GM23338 (cell line): ENCODE data around the gene GTSE1. TPM values are rescaled to one million over a fixed set of nuclear protein-coding genes. Genes with fewer than 3 reads are reported as not detected.

Source experiments
- ATAC-seq: fragments of 200-7000 bp; cut with Tn5 transposase; 3 replicates; pipeline ENCODE4 v1.9.1; 2020
- DNase-seq: peaks from one replicate; pipeline ENCODE4 v3.0.0-alpha.2; 2015; ENCODE audit warnings: low spot score
- H2AFZ ChIP-seq: fragments of 200-600 bp; sonication (generic); 2 replicates; pipeline ENCODE4 v1.8.0; 2016; ENCODE audit warnings: antibody characterized with exemption, mild to moderate bottlenecking, moderate library complexity
- H3F3A ChIP-seq: fragments of 200-600 bp; sonication (generic); replicated peaks from 2 replicates; pipeline ENCODE4 v1.8.0; 2017; ENCODE audit warnings: antibody characterized with exemption, mixed run types, low read depth
- H3K27ac ChIP-seq: fragments of 200-600 bp; sonication (generic); 2 replicates; pipeline ENCODE4 v1.6.1; 2016; ENCODE audit warnings: low read depth
- H3K27me3 ChIP-seq: fragments of 200-600 bp; sonication (generic); 2 replicates; pipeline ENCODE4 v1.8.0; 2016; ENCODE audit warnings: mild to moderate bottlenecking, mixed run types, moderate library complexity; ENCODE audit not compliant: insufficient read depth
- H3K36me3 ChIP-seq: fragments of 200-600 bp; sonication (generic); 2 replicates; pipeline ENCODE4 v1.8.0; 2016; ENCODE audit warnings: mild to moderate bottlenecking; ENCODE audit not compliant: insufficient read depth
- H3K4me1 ChIP-seq: fragments of 200-600 bp; sonication (generic); 2 replicates; pipeline ENCODE4 v1.8.0; 2016; ENCODE audit warnings: mild to moderate bottlenecking, moderate library complexity; ENCODE audit not compliant: insufficient read depth
- H3K4me2 ChIP-seq: fragments of 200-600 bp; sonication (generic); 2 replicates; pipeline ENCODE4 v1.7.1; 2017; ENCODE audit warnings: mixed run types
- H3K4me3 ChIP-seq: fragments of 200-600 bp; sonication (generic); 2 replicates; pipeline ENCODE4 v1.6.1; 2016; ENCODE audit warnings: mixed run types
- H3K79me2 ChIP-seq: fragments of 200-600 bp; sonication (generic); replicated peaks from 2 replicates; pipeline ENCODE4 v1.8.0; 2017; ENCODE audit warnings: mild to moderate bottlenecking; ENCODE audit not compliant: insufficient read depth
- H3K9me2 ChIP-seq: fragments of 200-600 bp; sonication (generic); 2 replicates; pipeline ENCODE4 v1.8.0; 2017; ENCODE audit not compliant: insufficient read depth
- H4K20me1 ChIP-seq: fragments of 200-600 bp; sonication (generic); replicated peaks from 2 replicates; pipeline ENCODE4 v1.8.0; 2017; ENCODE audit warnings: mild to moderate bottlenecking; ENCODE audit not compliant: insufficient read depth
- H3K27ac Mint-ChIP-seq: 2 replicates; pipeline ENCODE4 v1.8.0; 2020; ENCODE audit warnings: inconsistent platforms, mild to moderate bottlenecking, moderate library complexity, mixed read lengths
- H3K27me3 Mint-ChIP-seq: 3 replicates; pipeline ENCODE4 v1.8.0; 2022; ENCODE audit warnings: low read depth, mild to moderate bottlenecking, moderate library complexity, mixed read lengths, inconsistent platforms; ENCODE audit not compliant: insufficient read depth, poor library complexity
- H3K36me3 Mint-ChIP-seq: 3 replicates; pipeline ENCODE4 v1.8.0; 2021; ENCODE audit warnings: low read depth, mild to moderate bottlenecking, inconsistent platforms, moderate library complexity, mixed read lengths
- H3K4me1 Mint-ChIP-seq: 3 replicates; pipeline ENCODE4 v1.8.0; 2020; ENCODE audit warnings: mild to moderate bottlenecking, inconsistent platforms, mixed read lengths
- H3K4me3 Mint-ChIP-seq: 3 replicates; pipeline ENCODE4 v1.8.0; 2021; ENCODE audit warnings: moderate library complexity, mild to moderate bottlenecking, inconsistent platforms, mixed read lengths
- H3K9me3 Mint-ChIP-seq: 3 replicates; pipeline ENCODE4 v1.8.0; 2020; ENCODE audit warnings: moderate library complexity, mild to moderate bottlenecking, inconsistent platforms, mixed read lengths
- EZH2 ChIP-seq: fragments of 200-600 bp; sonication (generic); IDR thresholded peaks from one replicate; pipeline ENCODE4 v1.8.0; 2017; ENCODE audit warnings: antibody characterized with exemption, mild to moderate bottlenecking, low read depth; ENCODE audit not compliant: unreplicated experiment
- EZH2phosphoT487 ChIP-seq: fragments of 200-600 bp; sonication (generic); IDR thresholded peaks from one replicate; pipeline ENCODE4 v1.8.1; 2018; ENCODE audit warnings: antibody characterized with exemption; ENCODE audit not compliant: unreplicated experiment
- JUNB ChIP-seq: IDR thresholded peaks from one replicate; pipeline ENCODE4 v1.6.1; 2016; ENCODE audit warnings: antibody characterized with exemption; ENCODE audit not compliant: unreplicated experiment
- NANOG ChIP-seq: IDR thresholded peaks from 2 replicates; pipeline ENCODE4 v1.6.1; 2016; ENCODE audit warnings: antibody characterized with exemption, borderline replicate concordance
- POLR2AphosphoS5 ChIP-seq: IDR thresholded peaks from 2 replicates; pipeline ENCODE4 v1.6.1; 2016; ENCODE audit warnings: antibody characterized with exemption, low read depth
- STAT1 ChIP-seq: IDR thresholded peaks from one replicate; pipeline ENCODE4 v1.6.1; 2016; ENCODE audit warnings: antibody characterized with exemption; ENCODE audit not compliant: unreplicated experiment
- ZNF331 ChIP-seq: fragments of 250-450 bp; sonication (Bioruptor Pico); IDR thresholded peaks from 2 replicates; pipeline ENCODE4 v1.5.0; 2020; ENCODE audit warnings: low read depth, mild to moderate bottlenecking, moderate library complexity
- ZNF462 ChIP-seq: fragments of 250-450 bp; sonication (Bioruptor Pico); IDR thresholded peaks from 2 replicates; pipeline ENCODE4 v1.5.0; 2020; ENCODE audit warnings: mild to moderate bottlenecking, moderate library complexity
- polyA plus RNA-seq: library from polyadenylated mRNA; unstranded; fragments of >200 nt; fragmentation: Nextera tagmentation; extraction: Ambion mirVana; gene quantifications from 2 replicates; pipeline ENCODE4 v1.2.1, GENCODE V29; 2016
- total RNA-seq: library from RNA; depleted of rRNA; stranded (reverse); fragments of >200 nt; shearing (Covaris generic); gene quantifications from 2 replicates; pipeline ENCODE4 v1.2.3, GENCODE V29; 2014
- TF ChIP-seq, protein P1 (sequence below), 2 experiments: fragments of 200-600 bp in 1 of 2; sonication (generic) in 1 of 2; conservative IDR thresholded peaks; 2 replicates each; pipeline versions ENCODE4 v1.5.1 to v1.6.1; 2016 to 2017; ENCODE audit warnings: antibody characterized with exemption in 2 of 2, low read depth in 2 of 2, mild to moderate bottlenecking in 2 of 2, moderate library complexity in 1 of 2
- TF ChIP-seq, protein P2 (sequence below): IDR thresholded peaks from one replicate; pipeline ENCODE4 v1.6.1; 2018; ENCODE audit warnings: antibody characterized with exemption; ENCODE audit not compliant: unreplicated experiment

Gene GTSE1
- total and polyA plus RNA-seq, 2 experiments from 2014 or later = 26.3 to 28.6 TPM

GRCh38 chr22:46349238-46349637 lies 52.6 kb downstream of the GTSE1 start:
- H3K4me3 Mint-ChIP-seq = no peak overlapping the region
- peaks cover 85% of the 10 kb centered on the region for H3K36me3 Mint-ChIP-seq
- Histone ChIP-seq H3K36me3 (peaks cover 29% of the 10 kb centered on the region), H2AFZ (no peak overlapping the region), H4K20me1 (peaks cover 2% of the 10 kb centered on the region; the same call in 1 of the 2 replicates), H3K27me3 (no peaks in the 10 kb centered on the region), H3K4me1 (no peaks in the 10 kb centered on the region), H3F3A (0 out of 2 replicates have a peak, but pooled peaks cover 3% of the 10 kb centered on the region), H3K9me2 (no peaks in the 10 kb centered on the region), H3K4me3 (no peak overlapping the region), H3K79me2 (peaks cover 15% of the 10 kb centered on the region; the same call in 1 of the 2 replicates), H3K4me2 (no peak overlapping the region), H3K27ac (no peak overlapping the region)
- no peak for DNase-seq
- ATAC-seq = no peak
- H3K9me3 Mint-ChIP-seq = no peaks in the 10 kb centered on the region; the same call in 2 of the 3 replicates
- TF ChIP-seq NANOG (no peak), ZNF331 (CRISPR knock-in tag) (no peak), EZH2 (no peak), JUNB (no peak), ZNF462 (CRISPR knock-in tag) (no peak)
- no peak overlapping the region for H3K27ac Mint-ChIP-seq
- H3K27me3 Mint-ChIP-seq = peaks cover 2% of the 10 kb centered on the region
- H3K4me1 Mint-ChIP-seq = no peaks in the 10 kb centered on the region

DNA sequence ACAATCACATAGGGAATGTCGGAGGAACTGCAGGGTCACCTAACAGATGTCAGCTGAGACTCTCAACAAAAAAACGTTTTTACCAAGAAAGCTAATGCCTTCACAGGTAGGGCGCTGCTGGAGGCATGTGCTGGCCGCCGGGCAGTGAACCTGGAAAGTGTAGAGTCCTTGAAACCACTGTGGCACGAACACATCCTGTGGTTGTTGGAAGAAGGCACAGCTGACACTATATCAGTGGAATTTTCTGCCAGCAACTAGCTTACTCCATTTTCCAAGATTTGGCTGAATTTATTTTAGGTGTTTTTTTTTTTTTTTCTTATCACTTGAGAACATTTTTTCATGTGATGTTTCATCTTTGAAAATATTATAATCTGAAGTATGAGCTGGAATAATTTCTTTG lies 53.0 kb downstream of the GTSE1 start:
- Histone ChIP-seq H3K9me2 (no peaks in the 10 kb centered on the region), H2AFZ (no peak overlapping the region), H3K79me2 (peaks cover 15% of the 10 kb centered on the region; the same call in 1 of the 2 replicates), H3K4me1 (no peaks in the 10 kb centered on the region), H3K4me3 (no peak overlapping the region), H3K27me3 (no peaks in the 10 kb centered on the region), H3K36me3 (peaks cover 29% of the 10 kb centered on the region), H3F3A (0 out of 2 replicates have a peak, but pooled peaks cover 3% of the 10 kb centered on the region), H3K4me2 (no peak overlapping the region), H4K20me1 (peaks cover 1% of the 10 kb centered on the region), H3K27ac (no peak overlapping the region)
- H3K27me3 Mint-ChIP-seq = peaks cover 2% of the 10 kb centered on the region
- no peak for TF ChIP-seq NANOG
- TF ChIP-seq, protein P1, sequence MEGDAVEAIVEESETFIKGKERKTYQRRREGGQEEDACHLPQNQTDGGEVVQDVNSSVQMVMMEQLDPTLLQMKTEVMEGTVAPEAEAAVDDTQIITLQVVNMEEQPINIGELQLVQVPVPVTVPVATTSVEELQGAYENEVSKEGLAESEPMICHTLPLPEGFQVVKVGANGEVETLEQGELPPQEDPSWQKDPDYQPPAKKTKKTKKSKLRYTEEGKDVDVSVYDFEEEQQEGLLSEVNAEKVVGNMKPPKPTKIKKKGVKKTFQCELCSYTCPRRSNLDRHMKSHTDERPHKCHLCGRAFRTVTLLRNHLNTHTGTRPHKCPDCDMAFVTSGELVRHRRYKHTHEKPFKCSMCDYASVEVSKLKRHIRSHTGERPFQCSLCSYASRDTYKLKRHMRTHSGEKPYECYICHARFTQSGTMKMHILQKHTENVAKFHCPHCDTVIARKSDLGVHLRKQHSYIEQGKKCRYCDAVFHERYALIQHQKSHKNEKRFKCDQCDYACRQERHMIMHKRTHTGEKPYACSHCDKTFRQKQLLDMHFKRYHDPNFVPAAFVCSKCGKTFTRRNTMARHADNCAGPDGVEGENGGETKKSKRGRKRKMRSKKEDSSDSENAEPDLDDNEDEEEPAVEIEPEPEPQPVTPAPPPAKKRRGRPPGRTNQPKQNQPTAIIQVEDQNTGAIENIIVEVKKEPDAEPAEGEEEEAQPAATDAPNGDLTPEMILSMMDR (conservative IDR thresholded peaks at IDR 0.05; ENCODE audit: low read depth in 2 of 2) = no peak
- TF ChIP-seq STAT1 = no peak
- TF ChIP-seq, protein P2, sequence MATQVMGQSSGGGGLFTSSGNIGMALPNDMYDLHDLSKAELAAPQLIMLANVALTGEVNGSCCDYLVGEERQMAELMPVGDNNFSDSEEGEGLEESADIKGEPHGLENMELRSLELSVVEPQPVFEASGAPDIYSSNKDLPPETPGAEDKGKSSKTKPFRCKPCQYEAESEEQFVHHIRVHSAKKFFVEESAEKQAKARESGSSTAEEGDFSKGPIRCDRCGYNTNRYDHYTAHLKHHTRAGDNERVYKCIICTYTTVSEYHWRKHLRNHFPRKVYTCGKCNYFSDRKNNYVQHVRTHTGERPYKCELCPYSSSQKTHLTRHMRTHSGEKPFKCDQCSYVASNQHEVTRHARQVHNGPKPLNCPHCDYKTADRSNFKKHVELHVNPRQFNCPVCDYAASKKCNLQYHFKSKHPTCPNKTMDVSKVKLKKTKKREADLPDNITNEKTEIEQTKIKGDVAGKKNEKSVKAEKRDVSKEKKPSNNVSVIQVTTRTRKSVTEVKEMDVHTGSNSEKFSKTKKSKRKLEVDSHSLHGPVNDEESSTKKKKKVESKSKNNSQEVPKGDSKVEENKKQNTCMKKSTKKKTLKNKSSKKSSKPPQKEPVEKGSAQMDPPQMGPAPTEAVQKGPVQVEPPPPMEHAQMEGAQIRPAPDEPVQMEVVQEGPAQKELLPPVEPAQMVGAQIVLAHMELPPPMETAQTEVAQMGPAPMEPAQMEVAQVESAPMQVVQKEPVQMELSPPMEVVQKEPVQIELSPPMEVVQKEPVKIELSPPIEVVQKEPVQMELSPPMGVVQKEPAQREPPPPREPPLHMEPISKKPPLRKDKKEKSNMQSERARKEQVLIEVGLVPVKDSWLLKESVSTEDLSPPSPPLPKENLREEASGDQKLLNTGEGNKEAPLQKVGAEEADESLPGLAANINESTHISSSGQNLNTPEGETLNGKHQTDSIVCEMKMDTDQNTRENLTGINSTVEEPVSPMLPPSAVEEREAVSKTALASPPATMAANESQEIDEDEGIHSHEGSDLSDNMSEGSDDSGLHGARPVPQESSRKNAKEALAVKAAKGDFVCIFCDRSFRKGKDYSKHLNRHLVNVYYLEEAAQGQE = no peak
- no peak for TF ChIP-seq POLR2AphosphoS5
- no peak for TF ChIP-seq EZH2phosphoT487
- TF ChIP-seq ZNF331 (CRISPR knock-in tag) = no peak
- DNase-seq (no peak), ATAC-seq (no peak)
- H3K36me3 Mint-ChIP-seq = peaks cover 80% of the 10 kb centered on the region
- H3K27ac Mint-ChIP-seq = no peak overlapping the region
- no peaks in the 10 kb centered on the region for H3K4me1 Mint-ChIP-seq
- no peaks in the 10 kb centered on the region; the same call in 2 of the 3 replicates for H3K9me3 Mint-ChIP-seq
- no peak overlapping the region for H3K4me3 Mint-ChIP-seq
